Nephron (organoid): ENCODE data around the gene MCRIP1.
A peak's percentile ranks its signal among the peaks of the same experiment; 100 is the strongest.

Experiments used
- H3K27ac Mint-ChIP-seq, 3 experiments: 2 replicates each; pipeline ENCODE4 v1.8.0; 2020; ENCODE audit warnings: mixed read lengths in 3 of 3, mild to moderate bottlenecking in 2 of 3, moderate library complexity in 1 of 3
- H3K27me3 Mint-ChIP-seq: 2 replicates; pipeline ENCODE4 v1.8.0; 2021; ENCODE audit warnings: low read depth, mild to moderate bottlenecking, moderate library complexity, mixed read lengths
- H3K36me3 Mint-ChIP-seq: 2 replicates; pipeline ENCODE4 v1.8.0; 2020; ENCODE audit warnings: low read depth, mixed read lengths
- H3K4me1 Mint-ChIP-seq: 2 replicates; pipeline ENCODE4 v1.8.0; 2020; ENCODE audit warnings: mixed read lengths
- H3K4me3 Mint-ChIP-seq, 3 experiments: 2 replicates each; pipeline ENCODE4 v1.8.0; 2020; ENCODE audit warnings: mild to moderate bottlenecking in 3 of 3, mixed read lengths in 3 of 3, moderate library complexity in 2 of 3
- H3K9me3 Mint-ChIP-seq: 2 replicates; pipeline ENCODE4 v1.8.0; 2020; ENCODE audit warnings: mixed read lengths
- TF ChIP-seq, protein P1 (sequence below), 3 experiments: fragments of 200-600 bp; sonication (generic); IDR thresholded peaks; one replicate each; pipeline ENCODE4 v1.5.0; 2021; ENCODE audit warnings: antibody characterized with exemption in 3 of 3; ENCODE audit not compliant: unreplicated experiment in 3 of 3

MCRIP1 gene

GRCh38 chr17:81821603-81822311 is 11.3 kb downstream of the MCRIP1 start:
- Mint-ChIP-seq H3K27me3 (peaks cover 5% of the 10 kb centered on the region), H3K4me1 (no peaks in the 10 kb centered on the region), H3K36me3 (peaks cover 3% of the 10 kb centered on the region), H3K4me3 (no peak overlapping the region), H3K27ac (no peak overlapping the region), H3K9me3 (no peaks in the 10 kb centered on the region)
- TF ChIP-seq, protein P1, sequence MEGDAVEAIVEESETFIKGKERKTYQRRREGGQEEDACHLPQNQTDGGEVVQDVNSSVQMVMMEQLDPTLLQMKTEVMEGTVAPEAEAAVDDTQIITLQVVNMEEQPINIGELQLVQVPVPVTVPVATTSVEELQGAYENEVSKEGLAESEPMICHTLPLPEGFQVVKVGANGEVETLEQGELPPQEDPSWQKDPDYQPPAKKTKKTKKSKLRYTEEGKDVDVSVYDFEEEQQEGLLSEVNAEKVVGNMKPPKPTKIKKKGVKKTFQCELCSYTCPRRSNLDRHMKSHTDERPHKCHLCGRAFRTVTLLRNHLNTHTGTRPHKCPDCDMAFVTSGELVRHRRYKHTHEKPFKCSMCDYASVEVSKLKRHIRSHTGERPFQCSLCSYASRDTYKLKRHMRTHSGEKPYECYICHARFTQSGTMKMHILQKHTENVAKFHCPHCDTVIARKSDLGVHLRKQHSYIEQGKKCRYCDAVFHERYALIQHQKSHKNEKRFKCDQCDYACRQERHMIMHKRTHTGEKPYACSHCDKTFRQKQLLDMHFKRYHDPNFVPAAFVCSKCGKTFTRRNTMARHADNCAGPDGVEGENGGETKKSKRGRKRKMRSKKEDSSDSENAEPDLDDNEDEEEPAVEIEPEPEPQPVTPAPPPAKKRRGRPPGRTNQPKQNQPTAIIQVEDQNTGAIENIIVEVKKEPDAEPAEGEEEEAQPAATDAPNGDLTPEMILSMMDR (IDR thresholded peaks at IDR 0.05; ENCODE audit: unreplicated experiment in 3 of 3), result peak in 2 of 3 experiments; percentile 16 to 30

DNA sequence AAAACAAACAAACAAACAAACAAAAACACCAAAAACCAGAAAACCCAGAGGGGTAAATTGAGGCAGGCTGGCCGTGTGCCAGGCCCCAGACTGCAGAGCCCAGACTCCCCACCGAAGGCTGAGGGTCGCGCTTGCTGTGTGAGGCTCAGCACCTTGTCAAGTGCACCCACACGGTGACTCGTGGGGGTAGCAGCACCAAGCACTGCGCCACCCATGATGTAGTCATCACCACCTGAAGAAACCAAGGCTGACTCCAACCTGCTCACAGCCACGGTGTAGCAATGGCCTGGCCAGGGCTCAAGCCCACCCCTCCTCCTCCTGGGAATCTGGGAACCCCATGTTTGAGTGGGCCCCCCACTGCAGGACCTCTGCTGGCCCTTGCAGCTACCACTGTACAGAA is 11.9 kb downstream of the MCRIP1 start:
- no peak overlapping the region for H3K27ac Mint-ChIP-seq
- no peak overlapping the region for H3K4me3 Mint-ChIP-seq
- no peaks in the 10 kb centered on the region for H3K4me1 Mint-ChIP-seq
- no peaks in the 10 kb centered on the region for H3K9me3 Mint-ChIP-seq
- peaks cover 3% of the 10 kb centered on the region for H3K36me3 Mint-ChIP-seq
- TF ChIP-seq, protein P1 (IDR thresholded peaks at IDR 0.05; ENCODE audit: unreplicated experiment in 3 of 3), result no peak
- H3K27me3 Mint-ChIP-seq, result peaks cover 9% of the 10 kb centered on the region

- Mint-ChIP-seq H3K4me3 (no peak overlapping the region), H3K4me1 (no peaks in the 10 kb centered on the region), H3K36me3 (peaks cover 3% of the 10 kb centered on the region), H3K27ac (no peak overlapping the region), H3K9me3 (no peaks in the 10 kb centered on the region), H3K27me3 (peaks cover 9% of the 10 kb centered on the region)
- TF ChIP-seq, protein P1 (IDR thresholded peaks at IDR 0.05; ENCODE audit: unreplicated experiment in 3 of 3), result no peak
These were observed 13.4 kb downstream of the MCRIP1 start for GRCh38 chr17:81819708-81820107.

GRCh38 chr17:81817758-81818147 is 15.3 kb downstream of the MCRIP1 start:
- Mint-ChIP-seq H3K27ac (peak overlapping the region in 1 of 3 experiments; percentile 77), H3K9me3 (no peaks in the 10 kb centered on the region), H3K36me3 (no peaks in the 10 kb centered on the region), H3K4me1 (no peaks in the 10 kb centered on the region), H3K4me3 (no peak overlapping the region), H3K27me3 (peaks cover 9% of the 10 kb centered on the region)
- TF ChIP-seq, protein P1 (IDR thresholded peaks at IDR 0.05; ENCODE audit: unreplicated experiment in 3 of 3), result no peak

DNA sequence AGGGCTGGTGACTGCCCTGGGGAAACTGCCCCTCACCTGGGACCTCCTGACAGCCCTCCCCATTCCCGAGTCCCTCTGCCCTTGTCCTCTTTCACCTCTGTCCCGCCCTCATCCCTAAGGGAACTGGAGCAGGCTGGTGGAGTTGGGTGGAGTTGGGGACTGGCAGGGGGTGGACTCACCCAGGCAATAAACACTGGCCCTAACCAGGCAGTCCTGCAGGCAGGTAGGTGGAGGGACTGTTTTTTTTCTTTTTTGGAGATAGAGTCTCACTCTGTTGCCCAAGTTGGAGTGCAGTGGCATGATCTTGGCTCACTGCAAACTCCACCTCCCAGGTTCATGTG is 17.5 kb downstream of the MCRIP1 start:
- Mint-ChIP-seq H3K36me3 (no peaks in the 10 kb centered on the region), H3K4me3 (no peak overlapping the region), H3K4me1 (no peaks in the 10 kb centered on the region), H3K27me3 (peaks cover 9% of the 10 kb centered on the region), H3K9me3 (no peaks in the 10 kb centered on the region), H3K27ac (peak overlapping the region in 1 of 3 experiments; percentile 57)
- TF ChIP-seq, protein P1 (IDR thresholded peaks at IDR 0.05; ENCODE audit: unreplicated experiment in 3 of 3), result no peak
